A549 treated with DMSO at 1 μM for 4 hours (cell line): Measurements from ENCODE around the gene TRIM39. TPM values are rescaled to one million over a fixed set of nuclear protein-coding genes. Genes with fewer than 3 reads are reported as not detected.

Source experiments
- total RNA-seq: library from RNA; stranded (reverse); fragments of 200-300 nt; extraction: Qiagen RNA extraction; gene quantifications from 5 replicates; pipeline ENCODE4 v1.2.3, GENCODE V29; 2022; ENCODE audit warnings: low read depth

Gene TRIM39
- 7.5 to 8.8 TPM (median 8.3 TPM) in 5 replicates for total RNA-seq

GRCh38 chr6:30326526-30327231 lies at the start of gene TRIM39:
Gene TRIM39, plus strand, starts transcription at chr6:30326927. Its CDS starts 2,391 bp downstream, at chr6:30329318.

GRCh38 chr6:30344868-30345671 lies 18.3 kb downstream of the TRIM39 start, which contains the start of gene RPP21:
Gene RPP21, plus strand, starts transcription at chr6:30345156. Its CDS starts 16 bp downstream, at chr6:30345172.

Other genes starting within 250 kb of the TRIM39 start
- 1.3 to 2.2 TPM (median 1.7 TPM) in 5 replicates for gene TRIM31, start 213.8 kb upstream of the TRIM39 start, total RNA-seq
- gene TRIM40, start 190.8 kb upstream of the TRIM39 start, total RNA-seq = not detected in 5 replicates
- gene TRIM10, start 165.7 kb upstream of the TRIM39 start, total RNA-seq = not detected in 5 replicates
- 0.04 TPM in 1 of 5 replicates, not detected in the others for gene TRIM15, start 163.4 kb upstream of the TRIM39 start, total RNA-seq
- gene TRIM26, start 113.5 kb upstream of the TRIM39 start, total RNA-seq = 25.9 to 31.2 TPM (median 26.5 TPM) in 5 replicates
- gene RPP21, start 18.2 kb downstream of the TRIM39 start, total RNA-seq = 61.0 to 73.0 TPM (median 64.6 TPM) in 5 replicates
- gene HLA-E, start 162.6 kb downstream of the TRIM39 start, total RNA-seq = 60.5 to 68.3 TPM (median 64.0 TPM) in 5 replicates
- gene GNL1, start 229.6 kb downstream of the TRIM39 start, total RNA-seq = 29.4 to 36.9 TPM (median 34.2 TPM) in 5 replicates
- 15.0 to 17.8 TPM (median 15.5 TPM) in 5 replicates for gene PRR3, start 230.4 kb downstream of the TRIM39 start, total RNA-seq
- 54.6 to 59.1 TPM (median 55.0 TPM) in 5 replicates for gene ABCF1, start 244.5 kb downstream of the TRIM39 start, total RNA-seq